ENCODE data around the gene GALK2.

DNA sequence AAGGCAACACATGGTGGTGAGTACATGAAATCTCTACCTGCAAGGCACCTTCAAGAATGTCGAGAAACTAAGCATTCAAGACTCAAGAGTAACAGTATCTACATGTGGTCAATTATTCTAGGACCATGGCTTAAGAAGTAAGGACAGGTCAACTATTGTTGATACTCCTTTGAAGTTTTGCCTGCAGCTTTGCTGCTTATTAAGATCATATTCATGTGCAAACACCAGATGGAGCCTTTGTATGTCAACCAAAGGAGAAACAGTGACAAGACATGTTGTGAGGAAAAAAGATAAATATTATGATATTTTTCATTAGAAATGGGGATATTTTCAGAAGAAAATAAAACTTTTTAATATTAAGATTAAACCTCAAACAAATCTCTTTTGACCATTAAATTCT lies 200.7 kb downstream of the GALK2 start:
- TF ChIP-seq, protein P1, sequence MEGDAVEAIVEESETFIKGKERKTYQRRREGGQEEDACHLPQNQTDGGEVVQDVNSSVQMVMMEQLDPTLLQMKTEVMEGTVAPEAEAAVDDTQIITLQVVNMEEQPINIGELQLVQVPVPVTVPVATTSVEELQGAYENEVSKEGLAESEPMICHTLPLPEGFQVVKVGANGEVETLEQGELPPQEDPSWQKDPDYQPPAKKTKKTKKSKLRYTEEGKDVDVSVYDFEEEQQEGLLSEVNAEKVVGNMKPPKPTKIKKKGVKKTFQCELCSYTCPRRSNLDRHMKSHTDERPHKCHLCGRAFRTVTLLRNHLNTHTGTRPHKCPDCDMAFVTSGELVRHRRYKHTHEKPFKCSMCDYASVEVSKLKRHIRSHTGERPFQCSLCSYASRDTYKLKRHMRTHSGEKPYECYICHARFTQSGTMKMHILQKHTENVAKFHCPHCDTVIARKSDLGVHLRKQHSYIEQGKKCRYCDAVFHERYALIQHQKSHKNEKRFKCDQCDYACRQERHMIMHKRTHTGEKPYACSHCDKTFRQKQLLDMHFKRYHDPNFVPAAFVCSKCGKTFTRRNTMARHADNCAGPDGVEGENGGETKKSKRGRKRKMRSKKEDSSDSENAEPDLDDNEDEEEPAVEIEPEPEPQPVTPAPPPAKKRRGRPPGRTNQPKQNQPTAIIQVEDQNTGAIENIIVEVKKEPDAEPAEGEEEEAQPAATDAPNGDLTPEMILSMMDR (IDR thresholded peaks at IDR 0.05) = no peak
- no peak for TF ChIP-seq POLR2A (IDR thresholded peaks at IDR 0.05)

Measured in body of pancreas (tissue), 4 donors.